Esophagus squamous epithelium (tissue), 5 donors: ENCODE measurements around the gene ZNF726. TPM values are rescaled to one million over a fixed set of nuclear protein-coding genes. Genes with fewer than 3 reads are reported as not detected.
A peak's percentile ranks its signal among the peaks of the same experiment; 100 is the strongest.
"Not testable (repeated sequence)": the region's sequence is repeated elsewhere in the genome, so short reads cannot be mapped to it uniquely, and the experiment has no call there.

Source experiments
- DNase-seq: peaks from one replicate; lab custom pipeline; 2025; lab: John Stamatoyannopoulos, UW
- H3K27ac ChIP-seq, 4 donors: fragments of 200-600 bp; sonication (generic); one replicate each; pipeline ENCODE4 v1.5.1; 2016 to 2019; ENCODE audit warnings: mild to moderate bottlenecking in 1 of 4
- H3K27me3 ChIP-seq, 4 donors: fragments of 200-600 bp; sonication (generic); 1 replicate in 3 of 4; 2 replicates in 1 of 4; pipeline versions ENCODE4 v1.5.1 to v1.6.0; 2017 to 2021; ENCODE audit warnings: antibody characterized with exemption in 1 of 4
- H3K36me3 ChIP-seq, 3 donors: fragments of 200-600 bp; sonication (generic); one replicate each; pipeline ENCODE4 v1.5.1; 2016 to 2019
- H3K4me1 ChIP-seq, 3 donors: fragments of 200-600 bp; sonication (generic); one replicate each; pipeline ENCODE4 v1.5.1; 2017 to 2019
- H3K4me3 ChIP-seq, 4 donors: fragments of 200-600 bp; sonication (generic); 1 replicate in 3 of 4; 2 replicates in 1 of 4; pipeline ENCODE4 v1.5.1; 2016 to 2019; ENCODE audit warnings: mild to moderate bottlenecking in 2 of 4, moderate library complexity in 1 of 4
- H3K9me3 ChIP-seq, 3 donors: fragments of 200-600 bp; sonication (generic); one replicate each; pipeline ENCODE4 v1.5.1; 2016 to 2019
- POLR2A ChIP-seq, 4 donors: fragments of 450-650 bp; IDR thresholded peaks; one replicate each; pipeline ENCODE4 v1.6.1; 2017; ENCODE audit warnings: antibody characterized with exemption in 4 of 4, mild to moderate bottlenecking in 4 of 4, moderate library complexity in 3 of 4
- WGBS, 2 donors: methylation state at CpG; one replicate each; pipeline ENCODE4 v1.1.5; 2018; 5-methylcytosine and 5-hydroxymethylcytosine counted together
- intact Hi-C: fragments of 100-400 bp; cut with DNase I; formaldehyde crosslinking; loops from one replicate; pipeline ENCODE4 v1.15.0; 2022
- total RNA-seq, 4 donors: library from RNA; depleted of rRNA; stranded (reverse); fragments of >200 nt; gene quantifications; one replicate each; pipeline ENCODE4 v1.1.0, GENCODE V29; 2016
- TF ChIP-seq, protein P1 (sequence below), 6 experiments: fragments of 450-650 bp in 4 of 6; fragments of 200-600 bp in 2 of 6; sonication (generic) in 2 of 6; IDR thresholded peaks; one replicate each; pipeline ENCODE4 v1.5.1; 2016 to 2019; ENCODE audit warnings: antibody characterized with exemption in 6 of 6, mild to moderate bottlenecking in 4 of 6, moderate library complexity in 4 of 6
- donor health status: DM: yes; HTN: yes; CAD: no.

The ZNF726 gene
- total RNA-seq, 4 donors from 2014 or later: 2.1 to 3.4 (median 2.8) TPM

DNA sequence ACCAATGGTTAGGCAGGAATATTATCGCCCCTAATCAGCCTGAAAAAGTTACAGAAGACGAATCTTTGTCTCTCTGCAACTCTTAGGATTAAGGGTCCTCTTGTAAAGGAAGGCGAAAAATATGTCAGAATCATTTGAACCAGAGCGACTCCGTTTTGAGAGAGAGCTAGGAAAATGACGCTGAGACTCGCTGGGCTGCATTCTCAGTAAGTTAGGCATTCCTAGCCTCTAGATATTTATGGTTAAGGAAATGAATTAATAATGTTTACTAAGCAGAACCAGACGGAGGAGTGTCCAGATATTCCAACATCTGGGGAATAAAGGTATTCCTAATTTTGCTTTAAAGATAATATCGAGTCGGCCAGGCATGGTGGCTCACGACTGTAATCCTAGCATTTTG lies 755 bp upstream of the ZNF726 start:
- intact Hi-C loops: no loop called here
- Histone ChIP-seq H3K36me3 (no peaks in the 10 kb centered on the region), H3K4me3 (peak overlapping the region in 2 of 4 donors; percentile 58 to 64), H3K9me3 (no peaks in the 10 kb centered on the region), H3K4me1 (peaks cover 0 to 14% (median 0%) of the 10 kb centered on the region in 3 donors), H3K27me3 (no peaks in the 10 kb centered on the region), H3K27ac (no peak overlapping the region)
- DNase-seq: no peak
- WGBS, 2 donors: 92% methylated on average over 11 of the region's 11 CpGs
- TF ChIP-seq POLR2A (IDR thresholded peaks at IDR 0.05): no peak
- TF ChIP-seq, protein P1, sequence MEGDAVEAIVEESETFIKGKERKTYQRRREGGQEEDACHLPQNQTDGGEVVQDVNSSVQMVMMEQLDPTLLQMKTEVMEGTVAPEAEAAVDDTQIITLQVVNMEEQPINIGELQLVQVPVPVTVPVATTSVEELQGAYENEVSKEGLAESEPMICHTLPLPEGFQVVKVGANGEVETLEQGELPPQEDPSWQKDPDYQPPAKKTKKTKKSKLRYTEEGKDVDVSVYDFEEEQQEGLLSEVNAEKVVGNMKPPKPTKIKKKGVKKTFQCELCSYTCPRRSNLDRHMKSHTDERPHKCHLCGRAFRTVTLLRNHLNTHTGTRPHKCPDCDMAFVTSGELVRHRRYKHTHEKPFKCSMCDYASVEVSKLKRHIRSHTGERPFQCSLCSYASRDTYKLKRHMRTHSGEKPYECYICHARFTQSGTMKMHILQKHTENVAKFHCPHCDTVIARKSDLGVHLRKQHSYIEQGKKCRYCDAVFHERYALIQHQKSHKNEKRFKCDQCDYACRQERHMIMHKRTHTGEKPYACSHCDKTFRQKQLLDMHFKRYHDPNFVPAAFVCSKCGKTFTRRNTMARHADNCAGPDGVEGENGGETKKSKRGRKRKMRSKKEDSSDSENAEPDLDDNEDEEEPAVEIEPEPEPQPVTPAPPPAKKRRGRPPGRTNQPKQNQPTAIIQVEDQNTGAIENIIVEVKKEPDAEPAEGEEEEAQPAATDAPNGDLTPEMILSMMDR (IDR thresholded peaks at IDR 0.05): no peak

DNA sequence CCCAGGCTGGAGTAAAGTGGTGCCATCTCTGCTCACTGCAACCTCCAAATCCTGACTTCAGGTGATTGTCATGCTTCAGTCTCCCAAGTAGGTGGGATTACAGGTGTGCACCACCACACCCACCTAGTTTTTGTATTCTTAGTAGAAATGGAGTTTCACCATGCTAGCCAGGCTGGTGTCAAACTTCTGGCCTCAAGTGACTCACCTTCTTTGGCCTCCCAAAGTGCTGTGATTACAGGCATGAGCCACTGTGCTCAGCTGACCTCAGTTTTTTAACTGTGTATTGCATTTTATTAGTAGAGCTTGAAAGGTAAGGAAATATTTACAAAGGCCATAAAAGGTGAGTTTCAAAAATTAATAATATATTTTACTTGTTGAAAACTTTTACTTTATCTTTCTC lies 2.3 kb downstream of the ZNF726 start:
- no peak for TF ChIP-seq POLR2A (IDR thresholded peaks at IDR 0.05)
- TF ChIP-seq, protein P1 (IDR thresholded peaks at IDR 0.05): no peak
- H3K4me1 ChIP-seq: peaks cover 0 to 14% (median 0%) of the 10 kb centered on the region in 3 donors
- H3K36me3 ChIP-seq: peaks cover 0 to 19% (median 0%) of the 10 kb centered on the region in 3 donors
- no peaks in the 10 kb centered on the region for H3K27me3 ChIP-seq
- no peak overlapping the region for H3K4me3 ChIP-seq
- peak overlapping the region in 1 of 4 donors; percentile 49 for H3K27ac ChIP-seq
- DNase-seq: no peak
- H3K9me3 ChIP-seq: no peaks in the 10 kb centered on the region
- intact Hi-C loops: no loop called here

DNA sequence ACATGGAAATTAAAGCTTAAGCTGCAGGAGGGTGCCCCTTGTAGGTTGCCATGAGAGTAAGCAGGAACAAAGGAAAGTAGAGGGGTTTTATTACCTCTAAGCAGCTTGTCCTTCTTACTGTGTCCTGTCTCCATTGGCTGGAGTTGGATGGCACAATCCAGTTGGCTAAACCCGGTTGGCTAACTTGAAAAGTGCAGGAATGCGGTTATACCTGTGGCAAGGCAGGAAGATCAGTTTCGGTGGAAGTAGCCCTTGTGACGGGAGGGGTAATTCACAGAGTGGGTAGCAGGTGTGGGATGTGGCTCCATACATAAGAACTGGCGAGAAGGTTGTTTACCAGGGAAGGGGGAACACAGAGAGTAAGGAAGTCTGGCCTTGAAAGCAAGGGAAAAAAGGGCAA lies 3.2 kb downstream of the ZNF726 start:
- intact Hi-C loops: no loop called here
- H3K4me3 ChIP-seq: no peak overlapping the region
- WGBS, 2 donors: 84 to 87% methylated on average over 5 of the region's 5 CpGs
- H3K27me3 ChIP-seq: no peaks in the 10 kb centered on the region
- peak overlapping the region in 1 of 4 donors; percentile 49 for H3K27ac ChIP-seq
- no peaks in the 10 kb centered on the region for H3K9me3 ChIP-seq
- peaks cover 0 to 26% (median 0%) of the 10 kb centered on the region in 3 donors for H3K36me3 ChIP-seq
- TF ChIP-seq POLR2A (IDR thresholded peaks at IDR 0.05): no peak
- TF ChIP-seq, protein P1 (IDR thresholded peaks at IDR 0.05): no peak
- DNase-seq: no peak
- H3K4me1 ChIP-seq: peaks cover 0 to 14% (median 0%) of the 10 kb centered on the region in 3 donors

DNA sequence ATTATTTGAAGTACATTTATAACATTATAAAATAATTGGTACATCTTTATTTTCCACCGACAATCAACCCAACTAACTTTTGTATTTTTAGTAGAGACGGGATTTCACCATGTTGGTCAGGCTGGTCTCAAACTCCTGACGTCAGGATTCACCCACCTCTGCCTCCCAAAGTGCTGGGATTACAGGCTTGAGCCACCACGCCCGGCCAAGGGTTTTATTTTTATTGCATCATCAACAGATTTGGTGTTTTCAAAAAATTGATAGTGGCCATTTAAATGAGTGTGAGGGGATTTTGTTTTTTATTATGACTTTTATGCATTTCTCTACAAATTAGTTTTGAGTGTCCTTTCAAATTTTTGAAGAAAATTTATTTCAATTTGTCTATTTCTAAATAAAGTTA lies 10.6 kb downstream of the ZNF726 start:
- DNase-seq: no peak
- no peak overlapping the region for H3K4me3 ChIP-seq
- 86 to 93% methylated on average over 5 of the region's 5 CpGs for WGBS, 2 donors
- intact Hi-C loops: no loop called here
- TF ChIP-seq, protein P1 (IDR thresholded peaks at IDR 0.05): no peak
- no peak for TF ChIP-seq POLR2A (IDR thresholded peaks at IDR 0.05)
- peaks cover 0 to 8% (median 0%) of the 10 kb centered on the region in 3 donors for H3K9me3 ChIP-seq
- peaks cover 0 to 26% (median 0%) of the 10 kb centered on the region in 3 donors for H3K36me3 ChIP-seq
- H3K27ac ChIP-seq: no peak overlapping the region
- no peaks in the 10 kb centered on the region for H3K27me3 ChIP-seq
- H3K4me1 ChIP-seq: no peaks in the 10 kb centered on the region

DNA sequence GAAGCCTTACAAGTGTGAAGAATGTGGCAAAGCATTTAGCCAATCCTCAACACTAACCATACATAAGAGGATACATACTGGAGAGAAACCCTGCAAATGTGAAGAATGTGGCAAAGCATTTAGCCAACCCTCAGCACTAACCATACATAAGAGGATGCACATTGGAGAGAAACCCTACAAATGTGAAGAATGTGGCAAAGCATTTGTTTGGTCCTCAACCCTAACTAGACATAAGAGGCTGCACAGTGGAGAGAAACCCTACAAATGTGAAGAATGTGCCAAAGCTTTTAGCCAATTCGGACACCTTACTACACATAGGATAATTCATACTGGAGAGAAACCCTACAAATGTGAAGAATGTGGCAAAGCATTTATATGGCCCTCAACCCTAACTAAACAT lies 18.2 kb downstream of the ZNF726 start:
- H3K36me3 ChIP-seq: no peaks in the 10 kb centered on the region
- 75 to 100% methylated on average over 1 of the region's 1 CpG for WGBS, 2 donors
- H3K27ac ChIP-seq: no peak overlapping the region
- no peak for DNase-seq
- intact Hi-C loops: no loop called here
- TF ChIP-seq POLR2A (IDR thresholded peaks at IDR 0.05): no peak
- TF ChIP-seq, protein P1 (IDR thresholded peaks at IDR 0.05): no peak
- peaks cover 0 to 63% (median 34%) of the 10 kb centered on the region in 3 donors for H3K9me3 ChIP-seq
- H3K4me3 ChIP-seq: no peak overlapping the region
- no peaks in the 10 kb centered on the region for H3K4me1 ChIP-seq
- no peaks in the 10 kb centered on the region for H3K27me3 ChIP-seq

DNA sequence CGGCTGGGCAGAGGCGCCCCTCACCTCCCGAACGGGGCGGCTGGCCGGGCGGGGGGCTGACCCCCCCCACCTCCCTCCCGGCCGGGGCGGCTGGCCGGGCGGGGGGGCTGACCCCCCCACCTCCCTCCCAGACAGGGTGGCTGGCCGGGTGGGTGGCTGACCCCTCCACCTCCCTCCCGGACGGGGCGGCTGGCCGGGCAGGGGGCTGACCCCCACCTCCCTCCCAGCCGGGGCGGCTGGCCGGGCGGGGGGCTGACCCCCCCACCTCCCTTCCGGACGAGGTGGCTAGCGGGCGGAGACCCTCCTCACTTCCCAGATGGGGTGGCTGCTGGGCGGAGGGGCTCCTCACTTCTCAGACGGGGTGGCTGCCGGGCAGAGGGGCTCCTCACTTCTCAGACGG lies 22.3 kb downstream of the ZNF726 start:
- intact Hi-C loops, H3K36me3 ChIP-seq, H3K4me3 ChIP-seq, DNase-seq, H3K27ac ChIP-seq, H3K4me1 ChIP-seq, H3K27me3 ChIP-seq: not testable (repeated sequence)
- H3K9me3 ChIP-seq: peaks cover 0 to 56% (median 28%) of the 10 kb centered on the region in 3 donors
- no CpG with 5 or more reads among the region's 29 CpGs for WGBS, 2 donors
